Aorta (tissue), 5 donors: ENCODE results near the gene VRK1. TPM values are rescaled to one million over a fixed set of nuclear protein-coding genes. Genes with fewer than 3 reads are reported as not detected.

Experiments
- ATAC-seq: fragments of 200-7000 bp; cut with Tn5 transposase; one replicate; pipeline ENCODE4 v1.9.1; 2022; ENCODE audit warnings: moderate library complexity; ENCODE audit not compliant: low FRiP score
- DNase-seq, 2 donors: peaks; one replicate each; pipeline ENCODE4 v3.0.0-alpha.2; 2020
- H3K27ac ChIP-seq, 2 donors: one replicate each; pipeline ENCODE4 v1.5.1; 2013; ENCODE audit warnings: low read length in 2 of 2, mild to moderate bottlenecking in 2 of 2, moderate library complexity in 2 of 2, control low read depth in 1 of 2, inconsistent platforms in 1 of 2, low read depth in 1 of 2
- H3K27me3 ChIP-seq, 2 donors: one replicate each; pipeline ENCODE4 v1.6.1; 2013; ENCODE audit warnings: control low read depth in 1 of 2, low read length in 1 of 2, mild to moderate bottlenecking in 1 of 2, moderate library complexity in 1 of 2; ENCODE audit not compliant: insufficient read depth in 2 of 2, control insufficient read depth in 1 of 2
- H3K36me3 ChIP-seq, 2 donors: one replicate each; pipeline ENCODE4 v1.6.1; 2013; ENCODE audit warnings: control low read depth in 1 of 2, low read length in 1 of 2, mild to moderate bottlenecking in 1 of 2; ENCODE audit not compliant: insufficient read depth in 2 of 2, control insufficient read depth in 1 of 2
- H3K4me1 ChIP-seq, 2 donors: one replicate each; pipeline ENCODE4 v1.6.1; 2013; ENCODE audit warnings: low read length in 2 of 2, control low read depth in 1 of 2, mild to moderate bottlenecking in 1 of 2, moderate library complexity in 1 of 2; ENCODE audit not compliant: insufficient read depth in 2 of 2, control insufficient read depth in 1 of 2
- H3K4me3 ChIP-seq, 2 donors: one replicate each; pipeline ENCODE4 v1.5.1; 2013; ENCODE audit warnings: low read length in 2 of 2, control low read depth in 1 of 2, mild to moderate bottlenecking in 1 of 2
- H3K9me3 ChIP-seq: one replicate; pipeline ENCODE4 v1.6.1; 2013; ENCODE audit warnings: mild to moderate bottlenecking, low read length; ENCODE audit not compliant: control insufficient read depth
- WGBS, 2 donors: extraction: QIAGEN DNeasy Blood & Tissue Kit; methylation state at CpG; one replicate each; pipeline ENCODE4 v1.1.7; 2013; 5-methylcytosine and 5-hydroxymethylcytosine counted together
- intact Hi-C, 2 donors: fragments of 100-400 bp; cut with DNase I; formaldehyde crosslinking; loops; one replicate each; pipeline versions ENCODE4 v1.14.2 to v1.15.0; 2022
- polyA plus RNA-seq, 2 donors: library from polyadenylated mRNA; stranded (reverse); fragments of 200-250 nt; gene quantifications; one replicate each; pipeline ENCODE4 v1.2.3, GENCODE V29; 2013
- total RNA-seq, 2 donors: library from RNA; stranded (reverse); fragmentation: NEBNext Ultra II Directional; extraction: Animal tissue kit (Norgen Biotek cat#: 25700); gene quantifications; one replicate each; pipeline ENCODE4 v1.2.1, GENCODE V29; 2021
- donor health status: healthy with polysubstance abuse.
- donor health status: Bipolar disorder and iron deficiency.
- donor health status: DM: no; HTN: no; CAD: no.
- donor health status: DM: no; HTN: no; CAD: no.
- donor health status: DM: yes; HTN: yes; CAD: no.

Gene VRK1
- total and polyA plus RNA-seq, 4 donors, result 5.8 to 9.4 (median 8.4) TPM

DNA sequence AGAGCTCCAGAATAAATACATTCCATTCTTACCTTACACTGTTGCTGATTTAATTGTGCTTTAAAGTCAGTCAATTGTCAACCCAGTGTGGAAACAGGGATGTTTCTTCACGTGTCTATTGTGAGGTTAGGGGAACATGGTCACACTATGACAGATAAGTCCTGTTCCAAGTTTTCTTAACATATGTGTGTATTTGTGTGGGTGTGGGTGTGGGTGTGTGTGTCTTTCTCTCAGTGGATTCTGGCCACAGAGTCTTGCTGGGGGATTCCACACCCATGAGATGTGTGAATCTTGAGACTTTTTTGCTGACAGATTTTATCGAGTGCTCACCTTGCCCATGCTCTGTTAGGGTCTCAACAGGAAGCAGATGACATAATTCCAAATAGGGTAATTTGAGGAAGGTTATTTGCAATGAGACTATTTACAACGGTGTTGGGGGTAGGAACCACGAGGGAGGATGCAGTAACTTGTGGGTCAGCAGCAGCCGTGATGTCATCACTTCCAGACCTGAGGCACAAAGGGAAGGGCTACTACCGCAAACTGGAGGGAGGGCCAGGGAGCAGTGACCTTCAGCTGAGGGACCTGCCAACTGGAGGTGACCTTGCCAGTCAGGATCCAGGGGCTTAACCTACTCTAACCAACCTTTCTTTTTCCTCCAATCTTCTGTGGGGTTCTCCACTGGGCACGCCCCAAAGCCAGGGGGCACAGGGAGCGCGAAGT, 1.9 kb upstream of the VRK1 start:
- H3K4me1 ChIP-seq, result no peaks in the 10 kb centered on the region
- no peaks in the 10 kb centered on the region for H3K9me3 ChIP-seq
- intact Hi-C loops, result no loop called here
- no peak for ATAC-seq
- H3K36me3 ChIP-seq, result no peaks in the 10 kb centered on the region
- no peaks in the 10 kb centered on the region for H3K27me3 ChIP-seq
- H3K4me3 ChIP-seq, result no peak overlapping the region
- H3K27ac ChIP-seq, result no peak overlapping the region
- no peak for DNase-seq
- 73 to 84% methylated on average over 9 of the region's 9 CpGs for WGBS, 2 donors

DNA sequence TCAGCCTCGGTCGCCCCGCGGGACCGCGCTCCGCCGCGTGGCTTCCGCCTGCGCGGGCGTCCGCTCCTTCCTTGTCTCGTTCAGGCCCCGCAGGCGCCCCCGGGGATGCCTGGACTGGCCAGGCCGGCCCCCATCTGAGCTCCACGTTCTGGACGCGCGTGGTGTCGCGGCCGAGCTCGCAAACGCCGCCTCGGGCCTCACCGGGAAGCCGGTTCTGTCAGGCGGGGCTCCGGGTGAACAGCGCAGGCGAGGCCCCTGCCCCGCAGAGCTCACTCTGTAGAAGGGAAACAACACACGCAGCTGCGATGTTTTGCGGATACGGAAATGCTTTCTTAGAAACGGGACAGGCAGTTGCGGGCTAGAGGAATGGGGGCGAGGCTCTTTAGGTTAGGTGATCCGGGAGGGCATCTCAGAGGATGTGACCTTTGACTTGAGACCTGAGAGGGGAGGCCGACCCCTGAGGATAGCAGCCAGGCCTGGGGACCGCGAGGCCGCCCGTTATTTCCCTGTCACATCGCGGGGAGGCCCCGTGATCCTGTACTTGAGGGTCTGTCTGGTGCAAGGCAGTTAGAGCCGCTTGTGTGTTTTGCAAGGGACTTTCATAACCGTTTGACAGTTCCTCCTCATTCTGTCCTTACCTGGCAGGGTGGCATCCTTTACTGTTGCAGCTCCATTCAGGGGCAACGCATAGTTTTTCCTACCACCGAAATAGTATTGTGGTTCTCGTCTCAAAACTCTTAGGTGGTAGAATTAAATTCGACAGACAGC, 584 bp downstream of the VRK1 start:
- H3K36me3 ChIP-seq, result no peaks in the 10 kb centered on the region
- H3K4me3 ChIP-seq, result peak overlapping the region; percentile 62 to 79
- intact Hi-C loops, result no loop called here
- no peak overlapping the region for H3K27ac ChIP-seq
- no peaks in the 10 kb centered on the region for H3K9me3 ChIP-seq
- DNase-seq (peak; percentile 56 to 78), ATAC-seq (no peak)
- no peaks in the 10 kb centered on the region for H3K4me1 ChIP-seq
- H3K27me3 ChIP-seq, result no peaks in the 10 kb centered on the region
- 1 to 2% methylated on average over 50 to 59 of the region's 59 CpGs for WGBS, 2 donors

DNA sequence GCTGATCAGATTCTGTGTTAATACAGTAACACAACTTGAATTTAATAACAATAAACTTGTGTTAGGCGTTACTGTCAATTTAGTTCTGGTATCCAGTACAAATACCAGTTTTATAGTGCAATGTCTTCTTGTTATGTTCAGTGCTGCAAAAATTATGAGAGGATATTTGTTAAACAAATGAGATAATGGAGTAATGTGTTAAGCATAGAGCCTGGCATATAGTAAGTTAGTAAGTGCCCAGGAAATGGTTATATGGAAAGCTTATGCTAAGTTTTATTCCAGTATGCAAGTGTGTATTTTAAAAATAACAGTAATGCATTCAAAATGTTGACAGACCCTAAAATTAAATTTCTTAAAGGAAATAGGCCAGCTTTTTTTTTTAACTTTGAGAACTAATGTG, 1.8 kb downstream of the VRK1 start:
- intact Hi-C loops, result no loop called here
- DNase-seq, result no peak

DNA sequence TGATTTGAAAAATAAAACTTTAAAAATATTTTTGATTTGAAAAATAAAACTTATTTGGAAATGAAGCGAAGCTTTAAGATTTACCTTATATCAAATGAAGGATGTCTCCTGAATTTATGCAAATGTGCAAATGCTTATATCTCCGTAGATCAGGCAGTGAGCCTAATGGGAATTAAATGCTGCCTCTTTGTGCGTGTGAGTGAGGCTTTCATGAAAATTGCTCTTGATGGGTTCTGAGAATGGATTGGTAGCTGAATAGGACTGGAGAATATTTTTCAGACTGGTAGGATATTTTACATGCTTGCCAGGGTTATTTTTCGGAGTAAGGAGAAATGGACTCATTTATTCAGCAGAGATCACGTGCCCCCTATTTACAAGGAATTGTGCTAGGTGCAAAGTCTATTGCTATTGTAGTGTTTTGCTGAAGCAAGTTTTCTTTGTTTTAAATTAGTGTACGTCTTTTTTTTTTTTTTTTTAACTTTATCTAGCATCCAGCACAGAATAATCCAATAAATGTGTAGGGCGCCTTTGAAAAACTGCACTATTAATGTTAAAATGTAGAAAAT, 2.4 kb downstream of the VRK1 start:
- 87 to 93% methylated on average over 7 of the region's 7 CpGs for WGBS, 2 donors
- intact Hi-C loops, result no loop called here
- DNase-seq, result no peak

More for the DNA sequence above, 1.8 kb downstream of the VRK1 start:
- 91 to 97% methylated on average over 1 of the region's 1 CpG for WGBS, 2 donors
- H3K27me3 ChIP-seq, result no peaks in the 10 kb centered on the region
- H3K4me3 ChIP-seq, result no peak overlapping the region
- ATAC-seq, result no peak
- no peak overlapping the region for H3K27ac ChIP-seq
- no peaks in the 10 kb centered on the region for H3K4me1 ChIP-seq
- no peaks in the 10 kb centered on the region for H3K9me3 ChIP-seq
- no peaks in the 10 kb centered on the region for H3K36me3 ChIP-seq

DNA sequence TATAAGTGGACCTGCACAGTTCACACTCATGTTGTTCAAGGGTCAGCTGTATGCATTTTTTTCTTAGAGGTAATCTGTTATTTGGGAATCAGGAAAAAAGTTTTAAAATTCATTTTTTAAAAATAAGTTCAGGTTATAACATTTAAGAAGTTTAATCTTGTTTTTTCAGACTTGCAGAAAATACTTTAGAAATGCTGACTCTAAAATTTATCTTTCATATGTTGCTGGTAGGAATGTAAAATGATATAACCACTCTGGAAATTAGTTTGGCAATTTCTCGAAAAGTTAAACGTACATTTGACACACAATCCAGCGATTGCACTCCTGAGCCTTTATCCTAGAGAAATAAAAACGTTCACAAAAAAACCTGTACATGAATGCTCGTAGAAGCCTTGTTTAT, 4.7 kb downstream of the VRK1 start:
- Histone ChIP-seq H3K27me3 (no peaks in the 10 kb centered on the region), H3K4me1 (no peaks in the 10 kb centered on the region), H3K4me3 (no peak overlapping the region), H3K9me3 (no peaks in the 10 kb centered on the region), H3K36me3 (no peaks in the 10 kb centered on the region), H3K27ac (no peak overlapping the region)
- ATAC-seq (no peak), DNase-seq (no peak)
- intact Hi-C loops, result no loop called here
- 86 to 89% methylated on average over 5 of the region's 5 CpGs for whole genome bisulfite sequencing, 2 donors

More for the DNA sequence above, 2.4 kb downstream of the VRK1 start:
- H3K4me3 ChIP-seq, result no peak overlapping the region
- H3K27ac ChIP-seq, result no peak overlapping the region
- no peak for ATAC-seq
- H3K4me1 ChIP-seq, result no peaks in the 10 kb centered on the region
- H3K36me3 ChIP-seq, result no peaks in the 10 kb centered on the region
- H3K27me3 ChIP-seq, result no peaks in the 10 kb centered on the region
- no peaks in the 10 kb centered on the region for H3K9me3 ChIP-seq

DNA sequence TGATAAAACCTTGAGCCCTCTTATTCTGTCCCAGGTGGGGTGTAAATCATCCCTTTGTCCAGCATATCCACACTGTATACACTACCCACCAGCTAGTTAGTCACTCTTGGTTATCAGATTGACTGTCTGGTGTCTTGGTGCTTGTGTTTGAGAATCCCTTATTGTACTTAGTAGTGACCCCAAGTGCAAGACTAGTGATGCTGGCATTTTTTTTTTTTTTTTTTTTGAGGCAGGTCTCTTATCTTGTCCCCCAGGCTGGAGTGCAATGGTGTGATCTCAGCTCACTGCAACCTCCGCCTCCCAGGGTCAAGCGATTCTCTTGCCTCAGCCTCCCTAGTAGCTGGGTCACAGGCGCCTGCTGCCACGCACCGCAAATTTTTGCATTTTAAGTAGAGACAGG, 5.8 kb downstream of the VRK1 start:
- H3K27me3 ChIP-seq, result no peaks in the 10 kb centered on the region
- WGBS, 2 donors, result 96 to 97% methylated on average over 5 of the region's 5 CpGs
- H3K4me1 ChIP-seq, result no peaks in the 10 kb centered on the region
- DNase-seq (no peak), ATAC-seq (no peak)
- no peak overlapping the region for H3K4me3 ChIP-seq
- H3K9me3 ChIP-seq, result no peaks in the 10 kb centered on the region
- no peaks in the 10 kb centered on the region for H3K36me3 ChIP-seq
- intact Hi-C loops, result no loop called here
- no peak overlapping the region for H3K27ac ChIP-seq

DNA sequence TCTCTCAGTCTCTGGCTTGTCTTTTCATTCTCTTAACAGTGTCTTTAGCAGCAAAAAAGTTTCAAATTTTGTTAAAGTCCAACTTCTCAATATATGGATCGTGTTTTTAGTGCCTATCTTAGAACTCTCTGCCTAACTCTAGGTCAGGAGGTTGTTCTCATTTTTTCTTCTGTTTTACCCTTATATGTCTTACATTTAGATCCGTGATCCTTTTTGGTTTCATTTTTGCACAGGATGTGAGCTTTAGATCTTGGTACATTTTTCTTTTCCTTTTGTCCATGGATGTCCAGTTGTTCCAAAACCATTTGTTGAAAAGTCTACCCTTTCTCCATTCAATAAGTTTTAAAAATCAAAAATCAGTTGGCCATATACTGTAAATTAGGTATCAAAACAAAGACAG, 6.8 kb downstream of the VRK1 start:
- intact Hi-C loops, result no loop called here
- no peak for DNase-seq
- Histone ChIP-seq H3K4me1 (no peaks in the 10 kb centered on the region), H3K9me3 (no peaks in the 10 kb centered on the region), H3K27me3 (no peaks in the 10 kb centered on the region), H3K27ac (no peak overlapping the region), H3K36me3 (no peaks in the 10 kb centered on the region), H3K4me3 (no peak overlapping the region)
- WGBS, 2 donors, result 82 to 83% methylated on average over 2 of the region's 2 CpGs
- ATAC-seq, result no peak

DNA sequence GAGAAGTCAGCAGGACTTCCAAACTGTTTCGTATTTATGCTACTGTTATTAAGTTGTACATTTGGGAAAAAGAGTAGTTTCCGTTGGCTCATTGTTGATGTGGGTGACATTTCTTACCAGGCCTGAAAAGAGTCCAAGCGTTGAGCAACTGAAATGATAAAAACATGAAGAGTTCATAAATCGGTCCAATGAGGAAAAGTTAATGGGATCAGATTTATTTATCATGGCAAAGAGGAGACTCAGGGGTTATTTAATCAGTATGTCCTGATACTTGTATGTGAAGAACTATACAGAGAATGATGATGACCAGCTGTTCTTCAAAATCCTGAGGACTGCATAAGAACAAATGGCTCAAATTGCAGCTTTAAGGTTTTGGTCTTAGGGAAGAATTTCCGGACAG, 7.7 kb downstream of the VRK1 start:
- Histone ChIP-seq H3K4me1 (no peaks in the 10 kb centered on the region), H3K4me3 (no peak overlapping the region), H3K27me3 (no peaks in the 10 kb centered on the region), H3K27ac (no peak overlapping the region), H3K36me3 (no peaks in the 10 kb centered on the region), H3K9me3 (no peaks in the 10 kb centered on the region)
- 77 to 78% methylated on average over 5 of the region's 5 CpGs for WGBS, 2 donors
- intact Hi-C loops, result no loop called here
- no peak for ATAC-seq
- DNase-seq, result no peak

DNA sequence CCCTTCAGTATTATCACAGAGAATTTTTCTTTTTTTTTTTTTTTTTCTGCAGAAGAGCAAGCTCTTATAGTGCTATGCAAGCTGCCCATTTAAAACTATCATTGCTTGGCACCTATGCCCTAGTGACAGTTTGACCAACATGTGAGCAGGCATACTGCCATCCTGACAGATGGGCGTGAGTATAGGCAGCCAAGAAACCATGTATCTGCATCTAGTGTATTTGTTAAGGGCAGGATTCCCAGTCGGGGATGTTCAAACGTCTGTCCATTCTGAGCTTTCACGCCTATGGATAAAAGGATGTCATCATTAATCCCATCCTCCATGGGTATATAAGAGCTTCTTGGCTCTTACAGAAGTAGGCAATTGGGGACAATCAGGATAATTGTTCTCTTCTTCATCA, 8.8 kb downstream of the VRK1 start:
- no peaks in the 10 kb centered on the region for H3K9me3 ChIP-seq
- intact Hi-C loops, result no loop called here
- ATAC-seq (no peak), DNase-seq (no peak)
- no peak overlapping the region for H3K27ac ChIP-seq
- 83 to 84% methylated on average over 4 of the region's 4 CpGs for WGBS, 2 donors
- no peaks in the 10 kb centered on the region for H3K4me1 ChIP-seq
- H3K27me3 ChIP-seq, result no peaks in the 10 kb centered on the region
- H3K36me3 ChIP-seq, result no peaks in the 10 kb centered on the region
- H3K4me3 ChIP-seq, result no peak overlapping the region
